Ovary (tissue), 9 donors: Measurements from ENCODE around the gene AGAP2. TPM values are rescaled to one million over a fixed set of nuclear protein-coding genes. Genes with fewer than 3 reads are reported as not detected.

Source experiments
- DNase-seq, 5 donors: peaks; one replicate each; pipeline ENCODE4 v3.0.0-alpha.2; 2019 to 2020
- H3K27ac ChIP-seq, 2 donors: fragments of 200-600 bp; one replicate each; pipeline versions ENCODE4 v1.5.1 to v1.8.0; 2019 to 2022
- H3K27me3 ChIP-seq: fragments of 200-600 bp; one replicate; pipeline ENCODE4 v1.8.0; 2022
- H3K36me3 ChIP-seq: fragments of 200-600 bp; sonication (generic); one replicate; pipeline ENCODE4 v1.5.1; 2019
- H3K4me1 ChIP-seq: one replicate; pipeline ENCODE4 v1.8.1; 2013; ENCODE audit warnings: mild to moderate bottlenecking, moderate library complexity; ENCODE audit not compliant: insufficient read depth
- H3K4me3 ChIP-seq: fragments of 200-600 bp; sonication (generic); one replicate; pipeline ENCODE4 v1.5.1; 2017
- H3K9me3 ChIP-seq, 2 donors: fragments of 200-600 bp in 1 of 2; sonication (generic) in 1 of 2; one replicate each; pipeline versions ENCODE4 v1.5.1 to v1.8.1; 2013 to 2019; ENCODE audit warnings: mild to moderate bottlenecking in 1 of 2, moderate library complexity in 1 of 2
- CTCF ChIP-seq, 3 donors: fragments of 450-650 bp in 2 of 3; fragments of 200-600 bp in 1 of 3; IDR thresholded peaks; one replicate each; pipeline versions ENCODE4 v1.5.1 to v1.8.0; 2016 to 2022; ENCODE audit warnings: antibody characterized with exemption in 3 of 3, mild to moderate bottlenecking in 1 of 3
- EP300 ChIP-seq: sonication (generic); formaldehyde crosslinking; IDR thresholded peaks from one replicate; pipeline ENCODE4 v1.6.1; 2017; ENCODE audit warnings: antibody characterized with exemption
- POLR2A ChIP-seq: fragments of 450-650 bp; IDR thresholded peaks from one replicate; pipeline ENCODE4 v1.6.1; 2017; ENCODE audit warnings: antibody characterized with exemption, mild to moderate bottlenecking, moderate library complexity
- WGBS, 3 donors: extraction: QIAGEN DNeasy Blood & Tissue Kit in 1 of 3; methylation state at CpG; one replicate each; pipeline versions ENCODE4 v1.1.5 to v1.1.7; 2013 to 2017; 5-methylcytosine and 5-hydroxymethylcytosine counted together
- intact Hi-C, 4 donors: fragments of 100-400 bp; cut with DNase I; formaldehyde crosslinking; loops; one replicate each; pipeline versions ENCODE4 v1.11.0 to v1.15.1; 2022 to 2023
- polyA plus RNA-seq, 2 donors: library from polyadenylated mRNA; stranded (reverse); fragments of 200-250 nt in 1 of 2; fragments of 350-450 nt in 1 of 2; fragmentation: Illumina TruSeq in 1 of 2; extraction: RNeasy Lipid Tissue Mini Kit (QIAGEN cat#74804) in 1 of 2; gene quantifications; one replicate each; pipeline ENCODE4 v1.2.3, GENCODE V29; 2013 to 2014
- total RNA-seq, 7 donors: library from RNA; depleted of rRNA in 2 of 7; stranded (reverse); fragments of >200 nt in 2 of 7; fragmentation: NEBNext Ultra II Directional in 3 of 7; extraction: Animal tissue kit (Norgen Biotek cat#: 25700) in 3 of 7; gene quantifications; one replicate each; pipeline versions ENCODE4 v1.1.0 to v1.2.4, GENCODE V29; 2016 to 2023
- donor health status: DM: no; HTN: no; CAD: no; lungs with moderate emphysema.
- donor health status: DM: no; HTN: no; CAD: no.
- donor health status: Bipolar disorder and iron deficiency.
- donor health status: DM: yes; HTN: yes; CAD: no.
- donor health status: DM: no; HTN: no; CAD: no.
- donor health status: DM: yes; HTN: yes; CAD: no.

Gene AGAP2
- total and polyA plus RNA-seq, 9 donors = 0.33 to 1.3 (median 0.60) TPM

GRCh38 chr12:57719777-57720605, 18.6 kb downstream of the AGAP2 start:
- no peaks in the 10 kb centered on the region for H3K9me3 ChIP-seq
- no peaks in the 10 kb centered on the region for H3K27me3 ChIP-seq
- no peak for DNase-seq
- H3K4me3 ChIP-seq = no peak overlapping the region
- intact Hi-C loops = no loop called here
- no peak overlapping the region for H3K27ac ChIP-seq
- no peaks in the 10 kb centered on the region for H3K4me1 ChIP-seq
- 88 to 89% (median 89%) methylated on average over 20 of the region's 20 CpGs for WGBS, 3 donors
- TF ChIP-seq POLR2A = no peak
- no peak for TF ChIP-seq EP300
- no peak for TF ChIP-seq CTCF (IDR thresholded peaks at IDR 0.05)
- H3K36me3 ChIP-seq = no peaks in the 10 kb centered on the region

- WGBS, 3 donors = 94 to 97% (median 95%) methylated on average over 15 of the region's 15 CpGs
- no peaks in the 10 kb centered on the region for H3K36me3 ChIP-seq
These were observed 19.7 kb downstream of the AGAP2 start for GRCh38 chr12:57718641-57719528.

GRCh38 chr12:57717846-57718640, 20.5 kb downstream of the AGAP2 start:
- DNase-seq = no peak
- Histone ChIP-seq H3K4me1 (no peaks in the 10 kb centered on the region), H3K9me3 (no peaks in the 10 kb centered on the region), H3K4me3 (no peak overlapping the region), H3K27ac (no peak overlapping the region), H3K36me3 (no peaks in the 10 kb centered on the region), H3K27me3 (no peaks in the 10 kb centered on the region)
- 93 to 94% (median 93%) methylated on average over 22 of the region's 22 CpGs for WGBS, 3 donors
- intact Hi-C loops = no loop called here
- TF ChIP-seq EP300 (no peak), POLR2A (no peak), CTCF (IDR thresholded peaks at IDR 0.05) (no peak)

More at GRCh38 chr12:57718641-57719528, 19.7 kb downstream of the AGAP2 start:
- no peak for DNase-seq
- Histone ChIP-seq H3K27me3 (no peaks in the 10 kb centered on the region), H3K9me3 (no peaks in the 10 kb centered on the region), H3K4me3 (no peak overlapping the region), H3K27ac (no peak overlapping the region), H3K4me1 (no peaks in the 10 kb centered on the region)
- intact Hi-C loops = no loop called here
- TF ChIP-seq POLR2A (no peak), EP300 (no peak), CTCF (IDR thresholded peaks at IDR 0.05) (no peak)

- intact Hi-C loops = no loop called here
- Histone ChIP-seq H3K9me3 (no peaks in the 10 kb centered on the region), H3K4me1 (no peaks in the 10 kb centered on the region), H3K27ac (no peak overlapping the region), H3K27me3 (no peaks in the 10 kb centered on the region), H3K4me3 (no peak overlapping the region), H3K36me3 (no peaks in the 10 kb centered on the region)
- no peak for TF ChIP-seq EP300
- no peak for TF ChIP-seq CTCF (IDR thresholded peaks at IDR 0.05)
- 94 to 99% (median 97%) methylated on average over 5 of the region's 5 CpGs for WGBS, 3 donors
- no peak for DNase-seq
These were observed 21.4 kb downstream of the AGAP2 start for GRCh38 chr12:57717131-57717530.
